Panc1 (cell line): ENCODE measurements around the gene BABAM2. TPM values are rescaled to one million over a fixed set of nuclear protein-coding genes. Genes with fewer than 3 reads are reported as not detected.

Experiments
- ATAC-seq: fragments of 200-7000 bp; cut with Tn5 transposase; 2 replicates; pipeline ENCODE4 v1.9.1; 2020; ENCODE audit warnings: mild to moderate bottlenecking, moderate library complexity
- BruUV-seq: library from RNA; stranded (reverse); fragments of 400-500 nt; replicated peaks from 2 replicates; lab custom pipeline; 2021; lab: Mats Ljungman, UMichigan
- CTCF ChIA-PET: fragments of 300-600 bp; sonication (Branson Sonifier 250); formaldehyde crosslinking; loops from one replicate; lab custom pipeline; 2022; ENCODE audit warnings: antibody characterized with exemption; lab: Charles Lee
- POLR2A ChIA-PET: fragments of 300-600 bp; sonication (Branson Sonifier 250); formaldehyde crosslinking; loops from one replicate; lab custom pipeline; 2022; ENCODE audit warnings: antibody characterized with exemption; lab: Charles Lee
- DNase-seq: peaks from one replicate; pipeline ENCODE4 v3.0.0-alpha.2; 2010; ENCODE audit warnings: low read depth, low spot score
- H3K27ac ChIP-seq: 2 replicates; pipeline ENCODE4 v1.5.1; 2011; ENCODE audit warnings: mild to moderate bottlenecking, low read length, inconsistent platforms
- H3K27me3 ChIP-seq: fragments of 200-500 bp; sonication (Bioruptor generic); 2 replicates; pipeline ENCODE4 v1.6.0; 2014; ENCODE audit warnings: low read length, inconsistent platforms; ENCODE audit not compliant: control insufficient read depth, insufficient read depth
- H3K36me3 ChIP-seq: fragments of 200-500 bp; sonication (Bioruptor generic); 2 replicates; pipeline ENCODE4 v1.5.1; 2014; ENCODE audit warnings: inconsistent platforms, mild to moderate bottlenecking, low read length, moderate library complexity; ENCODE audit not compliant: control insufficient read depth, insufficient read depth
- H3K4me1 ChIP-seq: 2 replicates; pipeline ENCODE4 v1.5.1; 2011; ENCODE audit warnings: inconsistent platforms, mild to moderate bottlenecking, low read length, moderate library complexity; ENCODE audit not compliant: control insufficient read depth, insufficient read depth
- H3K4me3 ChIP-seq, 2 experiments: 2 replicates each; pipeline ENCODE4 v1.5.1; 2011 to 2012; ENCODE audit warnings: low read depth in 2 of 2, low read length in 2 of 2, mild to moderate bottlenecking in 2 of 2, inconsistent platforms in 1 of 2, moderate library complexity in 1 of 2
- H3K9me3 ChIP-seq: fragments of 200-500 bp; sonication (Bioruptor generic); 2 replicates; pipeline ENCODE4 v1.5.1; 2014; ENCODE audit warnings: low read depth, mild to moderate bottlenecking, inconsistent platforms, low read length, moderate library complexity; ENCODE audit not compliant: control insufficient read depth, insufficient read depth
- CTCF ChIP-seq: fragments of 450-650 bp; IDR thresholded peaks from 2 replicates; pipeline ENCODE4 v1.5.1; 2017; ENCODE audit warnings: mild to moderate bottlenecking
- POLR2AphosphoS5 ChIP-seq: IDR thresholded peaks from 2 replicates; pipeline ENCODE4 v1.6.1; 2012; ENCODE audit warnings: mild to moderate bottlenecking, low read depth, low read length, moderate library complexity
- REST ChIP-seq, 2 experiments: IDR thresholded peaks; 2 replicates each; pipeline ENCODE4 v1.6.1; 2011 to 2012; ENCODE audit warnings: low read depth in 2 of 2, control low read depth in 1 of 2, low read length in 1 of 2, mild to moderate bottlenecking in 1 of 2, moderate library complexity in 1 of 2; ENCODE audit not compliant: insufficient read depth in 1 of 2
- SIN3A ChIP-seq: IDR thresholded peaks from 2 replicates; pipeline ENCODE4 v1.6.1; 2012; ENCODE audit warnings: low read depth, mild to moderate bottlenecking, low read length, moderate library complexity, borderline replicate concordance; ENCODE audit not compliant: insufficient read depth
- TCF7L2 ChIP-seq: IDR thresholded peaks from 2 replicates; pipeline ENCODE4 v1.6.1; 2011; ENCODE audit warnings: mild to moderate bottlenecking, low read depth, low read length, inconsistent platforms
- in situ Hi-C: cut with HindIII; loops from 2 replicates; pipeline ENCODE4 v1.10.0; 2016; ENCODE audit warnings: low sequenced_read_pairs, low pct_unique_long_range_greater_than_20kb
- intact Hi-C: fragments of 100-400 bp; cut with micrococcal nuclease; formaldehyde crosslinking; loops from one replicate; pipeline ENCODE4 v1.10.0; 2022; ENCODE audit not compliant: unreplicated experiment
- total RNA-seq: library from RNA; stranded (reverse); gene quantifications from one replicate; pipeline ENCODE4 v1.2.1, GENCODE V29; 2021; ENCODE audit not compliant: unreplicated experiment

Gene BABAM2
- total RNA-seq, 1 experiment from 2014 or later = 31.2 TPM

GRCh38 chr2:28310107-28310506 is 419.6 kb downstream of the BABAM2 start:
- no peak for TF ChIP-seq POLR2AphosphoS5
- no peak for TF ChIP-seq REST (IDR thresholded peaks at IDR 0.05; ENCODE audit: insufficient read depth in 1 of 2, low read depth in 2 of 2, low read length in 1 of 2)
- TF ChIP-seq CTCF = no peak
- no peak for TF ChIP-seq TCF7L2
- no peak for TF ChIP-seq SIN3A
- Histone ChIP-seq H3K27me3 (no peaks in the 10 kb centered on the region), H3K4me1 (no peaks in the 10 kb centered on the region), H3K27ac (no peak overlapping the region), H3K36me3 (no peaks in the 10 kb centered on the region), H3K4me3 (no peak overlapping the region), H3K9me3 (0 out of 2 replicates have a peak, but pooled peaks cover 3% of the 10 kb centered on the region)
- intact Hi-C loops (no loop called here), in situ Hi-C loops (no loop called here)
- CTCF ChIA-PET = no interaction called here
- ATAC-seq = no peak
- DNase-seq = no peak
- no TSS peak for BruUV-seq
- POLR2A ChIA-PET = no interaction called here

- no TSS peak for BruUV-seq
- CTCF ChIA-PET = no interaction called here
- DNase-seq (no peak), ATAC-seq (no peak)
- Histone ChIP-seq H3K27me3 (no peaks in the 10 kb centered on the region), H3K9me3 (no peaks in the 10 kb centered on the region), H3K4me3 (no peak overlapping the region), H3K27ac (no peak overlapping the region), H3K4me1 (no peaks in the 10 kb centered on the region), H3K36me3 (no peaks in the 10 kb centered on the region)
- in situ Hi-C loops (no loop called here), intact Hi-C loops (no loop called here)
- no peak for TF ChIP-seq POLR2AphosphoS5
- TF ChIP-seq REST (IDR thresholded peaks at IDR 0.05; ENCODE audit: insufficient read depth in 1 of 2, low read depth in 2 of 2, low read length in 1 of 2) = no peak
- no peak for TF ChIP-seq CTCF
- TF ChIP-seq SIN3A = no peak
- TF ChIP-seq TCF7L2 = no peak
- POLR2A ChIA-PET = no interaction called here
Observed at GRCh38 chr2:28311660-28312249, 421.2 kb downstream of the BABAM2 start.
